ENCODE measurements around the gene PIGQ. TPM values are rescaled to one million over a fixed set of nuclear protein-coding genes. Genes with fewer than 3 reads are reported as not detected.
A peak's percentile ranks its signal among the peaks of the same experiment; 100 is the strongest.

The PIGQ gene
- total and polyA plus RNA-seq, 9 donors = 12.2 to 23.2 (median 17.8) TPM

- DNase-seq = peak; percentile 51
- Histone ChIP-seq H3K36me3 (ENCODE audit: control insufficient read depth, insufficient read depth, low read length) (peaks cover 28% of the 10 kb centered on the region), H3K27me3 (ENCODE audit: control insufficient read depth, insufficient read depth, low read length) (no peaks in the 10 kb centered on the region), H3K9me3 (replicated peaks; ENCODE audit: control insufficient read depth, low read depth, low read length) (no peaks in the 10 kb centered on the region), H3K4me1 (ENCODE audit: control insufficient read depth, insufficient read depth, low read length) (peaks cover 37% of the 10 kb centered on the region), H3K4me3 (ENCODE audit: low read length) (no peak overlapping the region), H3K27ac (ENCODE audit: low read length) (peak overlapping the region; percentile 95)
- 75% methylated on average over 12 of the region's 13 CpGs for WGBS (ENCODE audit: insufficient coverage)
Measured at GRCh38 chr16:525520-526180, 44.1 kb upstream of the PIGQ start.

DNA sequence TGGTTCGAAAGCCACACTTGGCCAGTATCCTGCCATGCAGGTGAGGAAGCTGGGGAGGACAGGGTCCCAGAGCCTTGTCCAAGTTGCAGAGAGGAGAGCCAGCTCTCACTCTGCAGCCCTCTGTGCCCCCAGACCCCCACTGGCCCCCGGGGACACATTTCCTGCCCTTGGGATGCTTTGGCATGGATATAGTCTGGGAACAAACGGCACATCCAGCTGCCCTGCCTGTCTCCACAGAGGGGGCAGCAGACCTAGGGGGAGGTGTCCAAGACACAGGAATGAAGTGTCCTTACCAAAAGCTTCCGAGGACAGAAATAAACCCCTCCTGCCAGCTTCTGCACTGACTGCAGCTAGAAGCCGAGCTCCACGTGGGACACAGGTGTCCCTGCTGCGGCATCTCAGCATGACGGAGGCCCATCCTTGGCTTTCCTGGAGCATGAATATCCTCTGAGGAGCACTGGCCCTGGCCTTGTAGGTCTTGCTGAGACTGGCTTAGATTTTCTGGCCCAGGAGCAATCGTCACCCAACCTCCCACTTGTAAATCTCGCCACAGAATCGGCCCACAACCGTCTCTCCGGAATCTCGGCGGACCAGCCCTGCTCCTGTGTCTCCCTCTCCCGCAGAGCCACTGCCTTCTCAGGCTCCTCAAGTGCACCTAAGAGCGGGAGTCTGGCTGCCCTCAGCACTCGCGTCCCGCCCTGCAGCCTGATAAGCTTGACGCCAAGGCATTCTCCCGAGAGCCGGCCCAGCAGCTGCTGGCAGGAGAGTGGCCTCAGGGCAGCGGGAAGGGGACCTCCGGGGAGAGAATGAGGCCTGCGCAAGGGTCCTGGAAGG lies 43.4 kb upstream of the PIGQ start:
- H3K4me3 ChIP-seq (ENCODE audit: low read length) = peak overlapping the region; percentile 90
- peak; percentile 69 for DNase-seq
- H3K4me1 ChIP-seq (ENCODE audit: control insufficient read depth, insufficient read depth, low read length) = peaks cover 37% of the 10 kb centered on the region
- H3K27me3 ChIP-seq (ENCODE audit: control insufficient read depth, insufficient read depth, low read length) = no peaks in the 10 kb centered on the region
- peak overlapping the region; percentile 95 for H3K27ac ChIP-seq (ENCODE audit: low read length)
- H3K36me3 ChIP-seq (ENCODE audit: control insufficient read depth, insufficient read depth, low read length) = peaks cover 22% of the 10 kb centered on the region
- WGBS (ENCODE audit: insufficient coverage) = 6% methylated on average over 25 of the region's 26 CpGs
- H3K9me3 ChIP-seq (replicated peaks; ENCODE audit: control insufficient read depth, low read depth, low read length) = no peaks in the 10 kb centered on the region

DNA sequence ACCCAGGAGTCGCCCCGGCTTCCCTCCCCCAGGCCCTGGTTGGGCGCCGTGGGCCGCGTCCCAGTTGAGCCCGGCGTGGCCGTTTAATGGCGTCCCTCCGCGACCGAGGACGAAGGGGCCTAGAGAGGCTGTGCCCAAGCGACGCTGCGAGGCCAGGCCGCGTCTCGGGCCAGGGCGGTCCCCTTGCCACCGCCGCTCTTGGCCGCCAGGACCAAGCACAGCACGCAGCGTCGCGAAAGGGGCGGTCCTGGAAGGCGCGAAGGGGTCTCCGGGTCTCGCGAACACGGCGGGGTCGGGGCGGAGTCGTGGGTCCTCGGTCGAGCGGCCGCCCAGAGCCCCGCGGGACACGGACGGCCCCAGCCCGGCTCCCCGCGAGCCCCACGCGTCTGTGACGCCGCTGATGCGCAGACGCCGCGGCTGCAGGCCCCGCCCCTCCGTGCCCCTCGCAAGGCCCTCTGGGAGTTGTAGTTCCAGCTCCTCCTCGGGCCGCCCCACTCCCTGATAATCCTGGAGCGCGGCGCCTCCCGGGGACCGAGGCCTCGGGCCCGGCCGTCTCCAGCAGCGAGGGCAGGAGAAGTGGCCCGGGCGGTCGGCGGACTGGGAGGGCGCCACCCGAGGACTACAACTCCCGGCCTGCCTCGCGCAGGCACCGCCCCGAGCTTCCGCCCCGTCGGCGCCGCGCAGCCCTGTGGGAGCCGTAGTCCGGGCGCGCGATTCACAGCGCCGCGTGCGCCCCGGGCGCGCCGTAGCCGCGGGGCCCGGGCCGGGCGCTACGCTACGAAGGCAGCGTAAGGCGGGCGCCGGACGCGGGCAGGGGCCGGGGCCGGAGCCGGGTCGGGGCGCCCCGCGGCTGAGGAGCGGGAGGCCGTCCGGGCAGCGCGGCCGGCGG lies 42.5 kb upstream of the PIGQ start, which contains the start of gene CAPN15:
Gene CAPN15, plus strand, starts transcription at position 698 of the 889 bp plus-strand sequence. CDS start 19,127 bp downstream, outside the sequence.
- H3K4me1 ChIP-seq (ENCODE audit: control insufficient read depth, insufficient read depth, low read length) = peaks cover 37% of the 10 kb centered on the region
- peak; percentile 95 for DNase-seq
- H3K4me3 ChIP-seq (ENCODE audit: low read length) = peak within 1 kb of the TSS; percentile 90
- H3K36me3 ChIP-seq (ENCODE audit: control insufficient read depth, insufficient read depth, low read length) = peaks cover 19% of the 10 kb centered on the region
- H3K27ac ChIP-seq (ENCODE audit: low read length) = peak within 1 kb of the TSS; percentile 95
- no peaks in the 10 kb centered on the region for H3K9me3 ChIP-seq (replicated peaks; ENCODE audit: control insufficient read depth, low read depth, low read length)
- under 1% methylated on average over 129 of the region's 129 CpGs for WGBS (ENCODE audit: insufficient coverage)
- H3K27me3 ChIP-seq (ENCODE audit: control insufficient read depth, insufficient read depth, low read length) = no peaks in the 10 kb centered on the region

GRCh38 chr16:528111-529011 lies 41.4 kb upstream of the PIGQ start:
- no peaks in the 10 kb centered on the region for H3K9me3 ChIP-seq (replicated peaks; ENCODE audit: control insufficient read depth, low read depth, low read length)
- DNase-seq = peak; percentile 47
- WGBS (ENCODE audit: insufficient coverage) = under 1% methylated on average over 53 of the region's 55 CpGs
- H3K4me3 ChIP-seq (ENCODE audit: low read length) = peak overlapping the region; percentile 77
- H3K27me3 ChIP-seq (ENCODE audit: control insufficient read depth, insufficient read depth, low read length) = no peaks in the 10 kb centered on the region
- H3K36me3 ChIP-seq (ENCODE audit: control insufficient read depth, insufficient read depth, low read length) = peaks cover 19% of the 10 kb centered on the region
- peaks cover 40% of the 10 kb centered on the region for H3K4me1 ChIP-seq (ENCODE audit: control insufficient read depth, insufficient read depth, low read length)
- H3K27ac ChIP-seq (ENCODE audit: low read length) = peak overlapping the region; percentile 47

DNA sequence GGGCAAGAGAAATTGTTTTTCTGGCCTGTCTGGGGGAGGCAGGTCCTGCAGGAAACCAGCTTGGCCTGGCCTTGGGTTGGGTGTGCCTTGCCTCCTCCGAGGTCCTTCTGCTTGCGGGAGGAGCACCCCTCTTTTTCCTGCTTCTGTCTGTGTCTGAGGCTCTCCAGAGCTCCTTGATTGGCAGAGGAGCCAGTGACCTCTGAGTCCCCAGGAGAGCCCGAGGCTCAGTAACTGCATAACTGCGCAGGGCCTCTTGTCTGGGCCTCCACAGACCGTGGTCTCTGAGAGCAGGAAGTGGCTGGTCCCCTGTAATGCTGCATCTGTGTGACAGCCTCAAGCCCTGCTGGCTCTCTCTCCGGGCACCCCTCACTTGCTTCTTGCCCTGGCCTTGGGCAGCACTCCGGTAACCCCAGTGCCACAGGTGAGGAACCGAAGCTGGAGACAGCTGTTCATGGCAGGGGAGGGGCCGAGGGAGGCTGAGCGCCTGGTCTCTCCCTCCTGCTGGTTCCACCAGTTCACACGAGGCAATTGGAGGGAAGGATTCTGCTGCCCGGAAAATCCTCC lies 40.7 kb upstream of the PIGQ start:
- peak overlapping the region; percentile 33 for H3K27ac ChIP-seq (ENCODE audit: low read length)
- no peaks in the 10 kb centered on the region for H3K27me3 ChIP-seq (ENCODE audit: control insufficient read depth, insufficient read depth, low read length)
- peaks cover 47% of the 10 kb centered on the region for H3K4me1 ChIP-seq (ENCODE audit: control insufficient read depth, insufficient read depth, low read length)
- H3K4me3 ChIP-seq (ENCODE audit: low read length) = peak overlapping the region; percentile 77
- H3K36me3 ChIP-seq (ENCODE audit: control insufficient read depth, insufficient read depth, low read length) = peaks cover 17% of the 10 kb centered on the region
- H3K9me3 ChIP-seq (replicated peaks; ENCODE audit: control insufficient read depth, low read depth, low read length) = no peaks in the 10 kb centered on the region
- WGBS (ENCODE audit: insufficient coverage) = 52% methylated on average over 12 of the region's 12 CpGs
- DNase-seq = no peak

DNA sequence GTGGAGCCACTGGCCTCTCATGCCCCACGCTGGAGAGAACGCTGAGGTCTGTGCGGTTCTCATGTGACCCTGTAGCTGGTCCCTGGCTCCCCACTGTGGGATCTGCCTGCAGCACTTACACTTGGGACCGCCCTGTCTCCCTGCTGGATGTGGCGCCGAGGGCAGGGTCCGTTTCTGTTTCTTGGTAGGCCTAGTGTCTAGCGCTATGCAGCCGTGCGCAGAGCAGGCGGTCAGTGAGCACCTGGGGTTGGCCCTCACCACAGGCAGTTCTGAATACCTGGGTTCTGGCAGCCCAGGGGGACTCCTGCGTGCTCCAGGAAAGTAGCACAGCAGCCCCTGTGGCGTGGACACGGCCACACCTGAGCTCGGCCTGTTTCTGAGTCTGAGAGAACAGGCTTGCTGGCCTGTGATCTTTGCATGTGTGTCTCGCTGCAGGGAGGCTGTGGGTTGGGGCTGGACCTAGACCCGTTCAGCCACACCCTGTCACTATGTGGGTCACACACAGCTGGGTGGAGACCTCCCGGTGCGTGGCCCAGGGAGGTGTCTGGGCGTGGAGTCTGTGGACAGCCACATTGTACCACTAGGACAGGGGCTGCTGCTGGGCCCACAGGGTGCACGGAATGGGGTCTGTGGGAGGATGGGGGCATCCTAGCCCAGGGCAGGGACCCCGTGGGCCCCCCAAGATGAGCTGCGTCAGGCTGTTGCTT lies 39.5 kb upstream of the PIGQ start:
- H3K4me3 ChIP-seq (ENCODE audit: low read length) = no peak overlapping the region
- peaks cover 9% of the 10 kb centered on the region for H3K36me3 ChIP-seq (ENCODE audit: control insufficient read depth, insufficient read depth, low read length)
- H3K9me3 ChIP-seq (replicated peaks; ENCODE audit: control insufficient read depth, low read depth, low read length) = no peaks in the 10 kb centered on the region
- WGBS (ENCODE audit: insufficient coverage) = 84% methylated on average over 23 of the region's 23 CpGs
- H3K27me3 ChIP-seq (ENCODE audit: control insufficient read depth, insufficient read depth, low read length) = no peaks in the 10 kb centered on the region
- no peak overlapping the region for H3K27ac ChIP-seq (ENCODE audit: low read length)
- no peak for DNase-seq
- peaks cover 58% of the 10 kb centered on the region for H3K4me1 ChIP-seq (ENCODE audit: control insufficient read depth, insufficient read depth, low read length)

DNA sequence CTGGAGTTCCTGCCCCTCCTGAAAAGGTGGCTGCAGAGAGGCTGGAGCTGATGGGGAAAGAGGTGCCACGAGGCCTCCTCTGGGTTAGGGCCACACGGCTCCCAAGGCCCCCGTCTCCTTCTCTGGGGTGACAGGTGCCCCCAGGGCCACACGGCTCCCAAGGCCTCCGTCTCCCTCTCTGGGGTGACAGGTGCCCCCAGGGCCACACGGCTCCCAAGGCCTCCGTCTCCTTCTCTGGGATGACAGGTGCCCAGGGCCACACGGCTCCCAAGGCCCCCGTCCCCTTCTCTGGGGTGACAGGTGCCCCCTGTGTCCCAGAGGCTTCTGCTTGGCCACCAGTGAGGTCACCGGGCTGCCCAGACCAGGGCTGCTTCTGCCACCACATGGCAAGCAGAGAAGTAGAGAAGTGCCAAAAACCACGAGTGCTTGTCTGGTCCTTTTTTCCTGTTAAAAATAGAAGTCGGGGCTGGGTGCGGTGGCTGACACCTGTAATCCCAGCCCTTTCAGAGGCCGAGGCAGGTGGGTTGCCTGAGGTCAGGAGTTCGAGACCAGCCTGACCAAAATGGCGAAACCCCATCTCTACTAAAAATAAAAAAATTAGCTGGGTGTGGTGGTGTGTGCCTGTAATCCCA lies 38.2 kb upstream of the PIGQ start:
- Histone ChIP-seq H3K9me3 (replicated peaks; ENCODE audit: control insufficient read depth, low read depth, low read length) (no peaks in the 10 kb centered on the region), H3K4me3 (ENCODE audit: low read length) (no peak overlapping the region), H3K27me3 (ENCODE audit: control insufficient read depth, insufficient read depth, low read length) (no peaks in the 10 kb centered on the region), H3K27ac (ENCODE audit: low read length) (no peak overlapping the region), H3K36me3 (ENCODE audit: control insufficient read depth, insufficient read depth, low read length) (peaks cover 16% of the 10 kb centered on the region), H3K4me1 (ENCODE audit: control insufficient read depth, insufficient read depth, low read length) (peaks cover 57% of the 10 kb centered on the region)
- 70% methylated on average over 11 of the region's 16 CpGs for WGBS (ENCODE audit: insufficient coverage)
- no peak for DNase-seq

DNA sequence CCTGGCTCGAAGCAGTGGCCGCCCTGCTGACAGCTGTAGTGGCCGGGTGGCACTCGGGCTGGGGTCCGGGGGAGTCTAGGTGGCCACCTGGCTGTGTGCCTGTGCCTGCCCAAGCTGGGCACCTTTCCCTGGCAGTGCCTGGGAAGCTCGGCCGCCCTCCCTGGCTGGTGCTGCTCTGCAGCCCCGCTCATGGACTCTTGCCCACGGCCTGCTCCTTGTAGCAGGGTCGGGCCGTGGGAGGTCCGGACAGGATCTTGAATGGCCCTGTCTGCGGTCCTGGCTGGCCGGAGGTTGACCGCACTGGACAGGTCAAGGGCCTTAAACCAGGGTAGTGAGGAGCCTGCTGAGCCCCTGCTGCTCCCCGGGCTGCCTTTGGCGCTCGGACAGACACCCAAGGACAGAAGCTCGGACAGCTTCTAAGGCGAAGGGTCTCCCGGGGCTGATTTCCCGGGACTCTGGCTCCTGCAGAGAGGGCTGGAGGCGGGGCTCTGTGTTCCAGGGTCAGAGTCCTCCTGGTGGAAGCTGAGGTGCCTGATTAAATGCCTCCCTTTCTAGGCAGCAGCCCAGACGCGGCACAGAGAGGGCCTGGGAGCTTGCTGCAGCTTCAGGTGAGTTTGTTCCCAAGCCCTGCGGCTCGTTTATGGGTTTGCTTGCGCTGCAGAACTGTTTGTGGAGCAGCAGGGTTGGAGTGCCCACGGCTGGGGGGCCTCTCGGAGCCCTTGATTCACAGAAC lies 36.2 kb upstream of the PIGQ start:
- Histone ChIP-seq H3K27ac (ENCODE audit: low read length) (peak overlapping the region; percentile 59), H3K4me1 (ENCODE audit: control insufficient read depth, insufficient read depth, low read length) (peaks cover 62% of the 10 kb centered on the region), H3K4me3 (ENCODE audit: low read length) (no peak overlapping the region), H3K27me3 (ENCODE audit: control insufficient read depth, insufficient read depth, low read length) (no peaks in the 10 kb centered on the region), H3K36me3 (ENCODE audit: control insufficient read depth, insufficient read depth, low read length) (peaks cover 34% of the 10 kb centered on the region), H3K9me3 (replicated peaks; ENCODE audit: control insufficient read depth, low read depth, low read length) (no peaks in the 10 kb centered on the region)
- WGBS (ENCODE audit: insufficient coverage) = 68% methylated on average over 30 of the region's 30 CpGs
- DNase-seq = no peak
